CD14-positive monocyte (primary cell): ENCODE data around the gene CDHR2. TPM values are rescaled to one million over a fixed set of nuclear protein-coding genes. Genes with fewer than 3 reads are reported as not detected.

Experiments
- DNase-seq, 3 donors: peaks; one replicate each; pipeline ENCODE4 v3.0.0-alpha.2; 2011 to 2022
- H2AFZ ChIP-seq: 2 replicates; pipeline ENCODE4 v1.6.0; 2012; ENCODE audit warnings: mild to moderate bottlenecking, low read depth, low read length, inconsistent platforms; ENCODE audit not compliant: insufficient read depth, poor library complexity, severe bottlenecking
- H3K27ac ChIP-seq, 2 donors: 1 replicate in 1 of 2; 2 replicates in 1 of 2; pipeline ENCODE4 v1.5.1; 2012 to 2013; ENCODE audit warnings: low read length in 2 of 2, control low read depth in 1 of 2, inconsistent platforms in 1 of 2, low read depth in 1 of 2, mild to moderate bottlenecking in 1 of 2
- H3K27me3 ChIP-seq, 2 donors: one replicate each; pipeline versions ENCODE4 v1.6.0 to v1.6.1; 2011 to 2013; ENCODE audit warnings: low read length in 2 of 2; ENCODE audit not compliant: control insufficient read depth in 2 of 2, insufficient read depth in 2 of 2
- H3K36me3 ChIP-seq, 2 donors: replicated peaks in 1 of 2; 1 replicate in 1 of 2; 2 replicates in 1 of 2; pipeline versions ENCODE4 v1.5.1 to v1.6.1; 2012 to 2013; ENCODE audit warnings: low read length in 2 of 2, control low read depth in 1 of 2, inconsistent platforms in 1 of 2, mild to moderate bottlenecking in 1 of 2; ENCODE audit not compliant: insufficient read depth in 2 of 2, control insufficient read depth in 1 of 2
- H3K4me1 ChIP-seq, 2 donors: 1 replicate in 1 of 2; 2 replicates in 1 of 2; pipeline versions ENCODE4 v1.5.1 to v1.6.1; 2012 to 2013; ENCODE audit warnings: low read length in 2 of 2, control low read depth in 1 of 2, inconsistent platforms in 1 of 2, mild to moderate bottlenecking in 1 of 2, moderate library complexity in 1 of 2; ENCODE audit not compliant: insufficient read depth in 2 of 2, control insufficient read depth in 1 of 2
- H3K4me2 ChIP-seq: replicated peaks from 2 replicates; pipeline ENCODE3; 2012; ENCODE audit warnings: low read length, moderate library complexity, mild to moderate bottlenecking; ENCODE audit not compliant: poor library complexity, severe bottlenecking; ENCODE audit errors: extremely low read depth
- H3K4me3 ChIP-seq, 3 experiments: fragments of 200-600 bp in 1 of 3; sonication (generic) in 1 of 3; replicated peaks in 1 of 3; 1 replicate in 2 of 3; 2 replicates in 1 of 3; pipeline ENCODE4 v1.5.1; 2011 to 2013; ENCODE audit warnings: low read length in 3 of 3, mild to moderate bottlenecking in 3 of 3, control low read depth in 2 of 3, low read depth in 2 of 3, inconsistent platforms in 1 of 3, moderate library complexity in 1 of 3
- H3K79me2 ChIP-seq: 2 replicates; pipeline ENCODE4 v1.6.0; 2012; ENCODE audit warnings: mild to moderate bottlenecking, control low read depth, inconsistent platforms, low read length, moderate library complexity; ENCODE audit not compliant: insufficient read depth
- H3K9ac ChIP-seq: 2 replicates; pipeline ENCODE4 v1.6.0; 2017; ENCODE audit warnings: low read length, mild to moderate bottlenecking; ENCODE audit not compliant: insufficient read depth, poor library complexity, severe bottlenecking
- H3K9me3 ChIP-seq, 2 donors: replicated peaks in 1 of 2; 1 replicate in 1 of 2; 2 replicates in 1 of 2; pipeline versions ENCODE4 v1.5.1 to v1.6.1; 2012 to 2013; ENCODE audit warnings: low read length in 2 of 2, control low read depth in 1 of 2; ENCODE audit not compliant: control insufficient read depth in 1 of 2, insufficient read depth in 1 of 2
- H4K20me1 ChIP-seq: 2 replicates; pipeline ENCODE4 v1.6.0; 2012; ENCODE audit warnings: mild to moderate bottlenecking, low read length, control low read depth, moderate library complexity; ENCODE audit not compliant: insufficient read depth
- H3K27ac Mint-ChIP-seq, 7 donors: one replicate each; pipeline ENCODE4 v1.8.0; 2020; ENCODE audit warnings: mild to moderate bottlenecking in 7 of 7, mixed read lengths in 7 of 7, moderate library complexity in 6 of 7, inconsistent platforms in 2 of 7
- H3K27me3 Mint-ChIP-seq, 3 donors: one replicate each; pipeline ENCODE4 v1.8.0; 2021 to 2022; ENCODE audit warnings: low read depth in 3 of 3, mild to moderate bottlenecking in 3 of 3, mixed read lengths in 3 of 3, moderate library complexity in 3 of 3, inconsistent platforms in 1 of 3
- H3K36me3 Mint-ChIP-seq, 2 donors: one replicate each; pipeline ENCODE4 v1.8.0; 2020; ENCODE audit warnings: mixed read lengths in 2 of 2, inconsistent platforms in 1 of 2, mild to moderate bottlenecking in 1 of 2
- H3K4me1 Mint-ChIP-seq: one replicate; pipeline ENCODE4 v1.8.0; 2020; ENCODE audit warnings: mild to moderate bottlenecking, mixed read lengths
- H3K4me3 Mint-ChIP-seq, 2 donors: one replicate each; pipeline ENCODE4 v1.8.0; 2020; ENCODE audit warnings: mild to moderate bottlenecking in 2 of 2, mixed read lengths in 2 of 2, moderate library complexity in 1 of 2
- H3K9me3 Mint-ChIP-seq, 7 donors: one replicate each; pipeline ENCODE4 v1.8.0; 2020 to 2022; ENCODE audit warnings: mixed read lengths in 7 of 7, mild to moderate bottlenecking in 6 of 7, moderate library complexity in 6 of 7, inconsistent platforms in 2 of 7
- CTCF ChIP-seq: fragments of 200-600 bp; IDR thresholded peaks from one replicate; pipeline ENCODE4 v1.8.0; 2022; ENCODE audit warnings: antibody characterized with exemption, mild to moderate bottlenecking
- WGBS: methylation state at CpG from one replicate; pipeline ENCODE4 v1.1.5; 2013; ENCODE audit warnings: missing lambda C conversion rate; ENCODE audit not compliant: insufficient coverage; 5-methylcytosine and 5-hydroxymethylcytosine counted together
- intact Hi-C, 2 donors: fragments of 100-400 bp; cut with micrococcal nuclease; formaldehyde crosslinking; loops; one replicate each; pipeline versions ENCODE4 v1.15.0 to v1.15.1; 2023
- polyA plus RNA-seq, 3 donors: library from polyadenylated mRNA; depleted of rRNA in 1 of 3; unstranded in 2 of 3; stranded (reverse) in 1 of 3; fragments of 300-500 nt in 2 of 3; fragments of >200 nt in 1 of 3; fragmentation: Illumina TruSeq in 2 of 3; gene quantifications; 1 replicate in 2 of 3; 2 replicates in 1 of 3; pipeline ENCODE4 v1.2.3, GENCODE V29; 2012 to 2021

CDHR2 gene
- polyA plus RNA-seq, 3 donors = 0.12 TPM; not detected in 2

GRCh38 chr5:176608142-176608705, 59.1 kb downstream of the CDHR2 start:
- H3K27me3 Mint-ChIP-seq = peaks cover 40 to 65% (median 42%) of the 10 kb centered on the region in 3 donors
- Histone ChIP-seq H4K20me1 (no peaks in the 10 kb centered on the region), H2AFZ (no peak overlapping the region), H3K9ac (no peak overlapping the region), H3K27me3 (peaks cover 15 to 46% of the 10 kb centered on the region in 2 donors), H3K4me1 (peaks cover 6% of the 10 kb centered on the region in 2 donors), H3K27ac (no peak overlapping the region), H3K79me2 (no peaks in the 10 kb centered on the region), H3K36me3 (no peaks in the 10 kb centered on the region), H3K4me3 (no peak overlapping the region), H3K4me2 (no peak overlapping the region), H3K9me3 (no peaks in the 10 kb centered on the region)
- H3K4me3 Mint-ChIP-seq = peak overlapping the region in 1 of 2 donors; percentile 96
- peaks cover 10% of the 10 kb centered on the region for H3K4me1 Mint-ChIP-seq
- peaks cover 3 to 7% of the 10 kb centered on the region in 2 donors for H3K36me3 Mint-ChIP-seq
- intact Hi-C loops = no loop called here
- TF ChIP-seq CTCF = no peak
- 100% methylated on average over 2 of the region's 4 CpGs for WGBS
- no peak for DNase-seq
- no peak overlapping the region for H3K27ac Mint-ChIP-seq
- H3K9me3 Mint-ChIP-seq = peaks cover 0 to 15% (median 6%) of the 10 kb centered on the region in 7 donors

- Histone ChIP-seq H2AFZ (peak overlapping the region; percentile 80), H3K36me3 (no peaks in the 10 kb centered on the region), H3K4me1 (peaks cover 6% of the 10 kb centered on the region in 2 donors), H3K79me2 (no peaks in the 10 kb centered on the region), H3K27ac (no peak overlapping the region), H3K9me3 (no peaks in the 10 kb centered on the region), H3K9ac (no peak overlapping the region), H3K4me2 (peak overlapping the region; percentile 84), H3K27me3 (peaks cover 15 to 46% of the 10 kb centered on the region in 2 donors), H4K20me1 (no peaks in the 10 kb centered on the region), H3K4me3 (peak overlapping the region in 1 of 3 experiments; percentile 76)
- peaks cover 39 to 65% (median 47%) of the 10 kb centered on the region in 3 donors for H3K27me3 Mint-ChIP-seq
- TF ChIP-seq CTCF = no peak
- no peak for DNase-seq
- H3K36me3 Mint-ChIP-seq = peaks cover 3 to 7% of the 10 kb centered on the region in 2 donors
- H3K27ac Mint-ChIP-seq = no peak overlapping the region
- H3K9me3 Mint-ChIP-seq = peaks cover 0 to 15% (median 6%) of the 10 kb centered on the region in 7 donors
- peaks cover 10% of the 10 kb centered on the region for H3K4me1 Mint-ChIP-seq
- peak overlapping the region; percentile 89 to 96 for H3K4me3 Mint-ChIP-seq
- WGBS = 42% methylated on average over 31 of the region's 46 CpGs
- intact Hi-C loops = no loop called here
Observed at GRCh38 chr5:176608937-176609723, 60.0 kb downstream of the CDHR2 start.
